Glutamatergic neuron (in vitro differentiated cells): ENCODE measurements around the gene MOGAT3. TPM values are rescaled to one million over a fixed set of nuclear protein-coding genes. Genes with fewer than 3 reads are reported as not detected.
A peak's percentile ranks its signal among the peaks of the same experiment; 100 is the strongest.

Experiments used
- DNase-seq: peaks from one replicate; pipeline ENCODE4 v3.0.0; 2022
- H3K27ac Mint-ChIP-seq: one replicate; pipeline ENCODE4 v1.8.0; 2020; ENCODE audit warnings: mild to moderate bottlenecking, mixed read lengths, inconsistent platforms; ENCODE audit not compliant: unreplicated experiment
- H3K27me3 Mint-ChIP-seq: one replicate; pipeline ENCODE4 v1.8.0; 2020; ENCODE audit warnings: mild to moderate bottlenecking, moderate library complexity, mixed read lengths, inconsistent platforms; ENCODE audit not compliant: unreplicated experiment
- H3K36me3 Mint-ChIP-seq: one replicate; pipeline ENCODE4 v1.8.0; 2020; ENCODE audit warnings: mild to moderate bottlenecking, mixed read lengths, inconsistent platforms; ENCODE audit not compliant: unreplicated experiment
- H3K4me1 Mint-ChIP-seq: one replicate; pipeline ENCODE4 v1.8.0; 2020; ENCODE audit warnings: mild to moderate bottlenecking, low read depth, mixed read lengths, inconsistent platforms; ENCODE audit not compliant: unreplicated experiment
- H3K4me3 Mint-ChIP-seq: one replicate; pipeline ENCODE4 v1.8.0; 2020; ENCODE audit warnings: mild to moderate bottlenecking, mixed read lengths, inconsistent platforms; ENCODE audit not compliant: unreplicated experiment
- H3K9me3 Mint-ChIP-seq: one replicate; pipeline ENCODE4 v1.8.0; 2020; ENCODE audit warnings: mild to moderate bottlenecking, moderate library complexity, mixed read lengths, inconsistent platforms; ENCODE audit not compliant: unreplicated experiment
- CTCF ChIP-seq: fragments of 200-600 bp; sonication (generic); IDR thresholded peaks from one replicate; pipeline ENCODE4 v1.5.0; 2021; ENCODE audit not compliant: partially characterized antibody, unreplicated experiment
- total RNA-seq: library from RNA; stranded (reverse); fragmentation: NEBNext Ultra II Directional; extraction: Animal tissue kit (Norgen Biotek cat#: 25700); gene quantifications from one replicate; pipeline ENCODE4 v1.2.1, GENCODE V29; 2021; ENCODE audit not compliant: unreplicated experiment

Gene MOGAT3
- total RNA-seq, 1 donor from 2014 or later, result not detected

GRCh38 chr7:101223528-101223927 is 22.7 kb upstream of the MOGAT3 start:
- H3K4me3 Mint-ChIP-seq, result no peak overlapping the region
- TF ChIP-seq CTCF, result no peak

GRCh38 chr7:101222275-101222830 is 21.5 kb upstream of the MOGAT3 start:
- H3K27me3 Mint-ChIP-seq, result peaks cover 3% of the 10 kb centered on the region
- no peak for DNase-seq
- H3K4me3 Mint-ChIP-seq, result no peak overlapping the region
- peaks cover 8% of the 10 kb centered on the region for H3K9me3 Mint-ChIP-seq
- peaks cover 3% of the 10 kb centered on the region for H3K4me1 Mint-ChIP-seq
- H3K27ac Mint-ChIP-seq, result no peak overlapping the region
- no peak for TF ChIP-seq CTCF
- no peaks in the 10 kb centered on the region for H3K36me3 Mint-ChIP-seq

More at GRCh38 chr7:101223528-101223927, 22.7 kb upstream of the MOGAT3 start:
- H3K27me3 Mint-ChIP-seq, result no peaks in the 10 kb centered on the region
- peaks cover 3% of the 10 kb centered on the region for H3K4me1 Mint-ChIP-seq
- H3K9me3 Mint-ChIP-seq, result peaks cover 3% of the 10 kb centered on the region
- no peak for DNase-seq
- H3K36me3 Mint-ChIP-seq, result no peaks in the 10 kb centered on the region
- no peak overlapping the region for H3K27ac Mint-ChIP-seq

- no peak for TF ChIP-seq CTCF
- peaks cover 4% of the 10 kb centered on the region for H3K27me3 Mint-ChIP-seq
- no peak for DNase-seq
- H3K9me3 Mint-ChIP-seq, result peaks cover 8% of the 10 kb centered on the region
- no peak overlapping the region for H3K27ac Mint-ChIP-seq
- no peak overlapping the region for H3K4me3 Mint-ChIP-seq
- peaks cover 6% of the 10 kb centered on the region for H3K4me1 Mint-ChIP-seq
- no peaks in the 10 kb centered on the region for H3K36me3 Mint-ChIP-seq
Measured at GRCh38 chr7:101220295-101220694, 19.5 kb upstream of the MOGAT3 start.

GRCh38 chr7:101218236-101219125 is 17.6 kb upstream of the MOGAT3 start:
- H3K36me3 Mint-ChIP-seq, result no peaks in the 10 kb centered on the region
- H3K4me1 Mint-ChIP-seq, result peaks cover 6% of the 10 kb centered on the region
- peaks cover 8% of the 10 kb centered on the region for H3K9me3 Mint-ChIP-seq
- H3K27ac Mint-ChIP-seq, result peak overlapping the region; percentile 77
- no peak for DNase-seq
- peaks cover 4% of the 10 kb centered on the region for H3K27me3 Mint-ChIP-seq
- no peak for TF ChIP-seq CTCF
- H3K4me3 Mint-ChIP-seq, result peak overlapping the region; percentile 94
